MM.1S (cell line): ENCODE results near the gene SLC8A1.

Experiments used
- EZH2phosphoT487 ChIP-seq: fragments of 300-600 bp; sonication (generic); IDR thresholded peaks from 2 replicates; pipeline ENCODE4 v1.6.1; 2018; ENCODE audit warnings: antibody characterized with exemption, low read length
- TF ChIP-seq, protein P1 (sequence below): fragments of 300-600 bp; sonication (generic); IDR thresholded peaks from 2 replicates; pipeline ENCODE4 v1.5.1; 2016; ENCODE audit warnings: antibody characterized with exemption, low read length, mixed read lengths

DNA sequence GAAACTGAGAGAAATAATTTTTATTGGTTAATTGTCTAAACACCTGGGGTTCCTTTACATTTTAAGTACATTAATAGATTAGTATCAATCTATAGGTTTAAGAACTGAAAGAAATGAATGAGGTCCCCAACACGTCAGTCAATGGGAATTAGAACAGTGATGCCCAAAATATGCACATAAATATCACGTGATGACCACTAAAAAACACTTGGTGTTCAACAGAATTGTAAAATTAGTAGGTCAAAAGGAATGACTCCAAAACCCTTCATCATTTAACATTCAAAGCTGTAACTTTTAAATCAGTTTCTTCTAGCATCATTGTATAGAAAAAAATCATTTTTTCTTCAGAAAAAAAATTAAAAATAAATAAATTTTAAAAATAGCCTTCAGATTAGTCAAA lies 140.9 kb downstream of the SLC8A1 start:
- TF ChIP-seq, protein P1, sequence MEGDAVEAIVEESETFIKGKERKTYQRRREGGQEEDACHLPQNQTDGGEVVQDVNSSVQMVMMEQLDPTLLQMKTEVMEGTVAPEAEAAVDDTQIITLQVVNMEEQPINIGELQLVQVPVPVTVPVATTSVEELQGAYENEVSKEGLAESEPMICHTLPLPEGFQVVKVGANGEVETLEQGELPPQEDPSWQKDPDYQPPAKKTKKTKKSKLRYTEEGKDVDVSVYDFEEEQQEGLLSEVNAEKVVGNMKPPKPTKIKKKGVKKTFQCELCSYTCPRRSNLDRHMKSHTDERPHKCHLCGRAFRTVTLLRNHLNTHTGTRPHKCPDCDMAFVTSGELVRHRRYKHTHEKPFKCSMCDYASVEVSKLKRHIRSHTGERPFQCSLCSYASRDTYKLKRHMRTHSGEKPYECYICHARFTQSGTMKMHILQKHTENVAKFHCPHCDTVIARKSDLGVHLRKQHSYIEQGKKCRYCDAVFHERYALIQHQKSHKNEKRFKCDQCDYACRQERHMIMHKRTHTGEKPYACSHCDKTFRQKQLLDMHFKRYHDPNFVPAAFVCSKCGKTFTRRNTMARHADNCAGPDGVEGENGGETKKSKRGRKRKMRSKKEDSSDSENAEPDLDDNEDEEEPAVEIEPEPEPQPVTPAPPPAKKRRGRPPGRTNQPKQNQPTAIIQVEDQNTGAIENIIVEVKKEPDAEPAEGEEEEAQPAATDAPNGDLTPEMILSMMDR: no peak
- TF ChIP-seq EZH2phosphoT487: no peak
